Frontal cortex (tissue), 4 donors: ENCODE results near the gene SPAG6. TPM values are rescaled to one million over a fixed set of nuclear protein-coding genes. Genes with fewer than 3 reads are reported as not detected.
"Not testable (repeated sequence)": the region's sequence is repeated elsewhere in the genome, so short reads cannot be mapped to it uniquely, and the experiment has no call there.

Experiments used
- DNase-seq, 2 donors: peaks; one replicate each; pipeline ENCODE4 v3.0.0; 2012; ENCODE audit warnings: low spot score in 2 of 2
- FAIRE-seq: peaks from 2 replicates; lab custom pipeline; 2012; peaks lifted over from hg19 to GRCh38; lab: Jason Lieb, UNC
- total RNA-seq: library from RNA; depleted of rRNA; stranded (reverse); fragments of >200 nt; gene quantifications from one replicate; pipeline ENCODE4 v1.2.3, GENCODE V29; 2014
- donor health status: control.
- donor health status: control.
- donor health status: control.

The SPAG6 gene
- total RNA-seq = 0.41 TPM

GRCh38 chr10:22345301-22346095 is at the start of gene SPAG6:
Gene SPAG6 (plus strand): TSS chr10:22345496. CDS start chr10:22345612, 116 bp downstream.
- FAIRE-seq (no peak), DNase-seq (peak in 1 of 2 donors; percentile 62)

DNA sequence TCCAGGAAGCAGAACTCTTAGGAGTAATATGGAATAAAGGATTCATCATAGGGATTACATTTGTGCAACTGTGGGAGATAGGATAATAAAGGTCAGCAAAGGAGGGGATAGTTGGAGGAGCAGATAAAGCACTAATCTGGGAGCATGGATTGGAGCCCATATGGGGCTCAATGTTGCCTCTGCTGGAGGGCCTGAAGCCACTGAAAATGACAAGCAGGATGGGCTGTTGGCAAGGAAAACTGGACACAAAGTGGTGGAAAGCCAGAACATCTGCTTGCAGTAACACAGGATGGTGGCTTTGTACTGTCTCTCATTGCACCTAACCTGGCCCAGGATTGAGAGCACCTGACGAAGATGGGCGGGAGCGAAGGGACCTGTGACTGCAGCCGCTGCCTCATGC is 44.1 kb upstream of the SPAG6 start:
- no peak for FAIRE-seq
- DNase-seq = no peak

- FAIRE-seq = no peak
- no peak for DNase-seq
Measured at GRCh38 chr10:22303461-22303860, 41.8 kb upstream of the SPAG6 start.

DNA sequence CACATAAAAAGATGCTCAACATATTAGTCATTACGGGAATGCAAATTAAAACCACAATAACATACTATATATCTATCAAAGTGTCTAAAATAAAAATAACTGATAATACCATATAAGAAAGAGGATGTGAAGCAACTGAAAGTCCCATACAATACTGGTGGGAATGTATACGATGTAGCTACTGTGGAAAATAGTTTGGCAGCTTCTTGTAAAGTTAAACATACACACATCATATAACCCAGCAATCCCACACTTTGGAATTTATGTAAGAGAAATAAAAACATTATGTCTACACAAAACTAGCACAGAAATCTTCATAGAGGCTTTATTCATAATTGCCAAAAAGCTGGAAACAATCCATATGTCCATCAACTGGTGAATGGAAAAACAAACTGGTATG is 39.6 kb upstream of the SPAG6 start:
- DNase-seq = no peak
- no peak for FAIRE-seq

DNA sequence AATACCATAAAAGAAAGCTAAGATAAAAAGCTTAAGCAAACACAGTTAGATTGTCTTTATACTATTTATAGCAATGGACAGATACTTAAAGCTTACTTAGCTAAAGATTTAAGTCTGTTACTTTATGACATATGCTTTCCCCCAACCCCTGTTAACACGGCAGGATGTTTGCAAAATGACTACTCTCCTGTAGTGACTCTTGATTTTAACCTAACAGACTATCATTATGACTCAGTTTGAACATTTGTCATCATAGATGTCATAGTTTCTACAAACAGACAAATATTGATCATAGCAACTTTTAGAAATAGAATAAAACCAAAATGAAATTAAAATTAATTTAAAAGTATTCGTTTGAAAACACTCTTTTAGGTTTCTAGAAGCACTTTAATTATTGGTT is 36.9 kb upstream of the SPAG6 start:
- DNase-seq (no peak), FAIRE-seq (no peak)

GRCh38 chr10:22309180-22310000 is 35.9 kb upstream of the SPAG6 start:
- no peak for DNase-seq

DNA sequence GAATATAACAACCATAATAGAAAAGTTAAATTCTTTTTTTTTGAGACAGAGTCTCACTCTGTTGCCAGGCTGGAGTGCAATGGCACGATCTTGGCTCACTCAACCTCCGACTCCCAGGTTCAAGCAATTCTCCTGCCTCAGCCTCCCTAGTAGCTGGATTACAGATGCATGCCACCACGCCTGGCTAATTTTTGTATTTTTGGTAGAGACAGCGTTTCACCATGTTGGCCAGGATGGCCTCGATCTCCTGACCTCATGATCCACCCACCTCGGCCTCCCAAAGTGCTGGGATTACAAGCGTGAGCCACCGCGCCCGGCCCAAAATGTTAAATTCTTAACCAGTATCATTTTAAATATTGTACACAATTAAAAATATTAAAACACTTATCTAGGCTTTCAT is 35.3 kb upstream of the SPAG6 start:
- DNase-seq, FAIRE-seq: not testable (repeated sequence)

More at GRCh38 chr10:22309180-22310000, 35.9 kb upstream of the SPAG6 start:
- peak; percentile 64 for FAIRE-seq

- FAIRE-seq = no peak
Measured at GRCh38 chr10:22310928-22311327, 34.4 kb upstream of the SPAG6 start.

GRCh38 chr10:22314852-22315251 is 30.4 kb upstream of the SPAG6 start:
- no peak for FAIRE-seq
- DNase-seq = no peak

More at GRCh38 chr10:22310928-22311327, 34.4 kb upstream of the SPAG6 start:
- DNase-seq = no peak

DNA sequence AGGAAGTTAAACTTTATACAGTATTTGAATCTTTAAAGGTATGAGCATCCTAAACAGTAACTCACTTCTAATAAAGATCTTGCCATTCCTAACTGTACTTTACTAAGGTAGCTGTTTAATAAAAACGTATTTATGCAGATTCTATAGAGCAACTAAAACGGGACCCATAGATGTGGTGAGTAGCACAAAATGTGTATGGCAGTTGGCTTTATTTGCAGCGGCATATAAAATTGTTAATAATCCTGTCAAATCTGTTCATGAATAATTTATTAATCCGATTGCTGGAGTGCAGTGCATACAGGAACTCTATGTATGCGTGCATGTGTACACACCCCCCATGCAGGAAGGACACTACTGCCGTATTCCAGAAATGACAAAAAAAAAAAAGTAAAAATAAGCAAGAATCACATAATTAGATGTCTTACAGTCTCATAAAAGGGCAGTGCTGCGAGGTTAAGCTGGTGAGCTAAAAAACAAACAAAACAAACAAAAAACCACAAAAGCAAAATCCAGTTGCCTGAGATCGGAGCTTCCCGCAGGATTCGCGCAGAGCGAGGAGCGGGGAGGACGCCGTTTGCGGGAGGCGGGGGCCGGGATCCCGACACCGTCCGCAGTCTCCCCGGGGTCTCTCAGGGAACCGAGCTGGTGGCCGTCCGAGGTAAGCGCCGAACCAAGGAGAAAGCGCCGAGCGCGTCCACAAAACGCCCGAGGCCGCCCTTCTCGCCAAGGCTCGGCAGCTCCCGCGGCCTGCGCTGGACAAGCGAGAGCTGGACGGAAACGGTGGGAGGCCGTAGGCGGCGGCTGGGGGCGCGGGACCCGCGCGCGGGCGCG is 29.6 kb upstream of the SPAG6 start:
- DNase-seq (peak in 1 of 2 donors; percentile 7), FAIRE-seq (no peak)

- FAIRE-seq (no peak), DNase-seq (peak; percentile 85 to 88)
Measured at GRCh38 chr10:22316286-22317075, 28.8 kb upstream of the SPAG6 start, which contains the start of gene COMMD3. Gene COMMD3 (plus strand): TSS chr10:22316388. CDS start chr10:22316418, 30 bp downstream.

- DNase-seq (no peak), FAIRE-seq (no peak)
Measured at GRCh38 chr10:22317076-22317370, 28.3 kb upstream of the SPAG6 start.

- FAIRE-seq = no peak
Measured at GRCh38 chr10:22317771-22318565, 27.3 kb upstream of the SPAG6 start.

DNA sequence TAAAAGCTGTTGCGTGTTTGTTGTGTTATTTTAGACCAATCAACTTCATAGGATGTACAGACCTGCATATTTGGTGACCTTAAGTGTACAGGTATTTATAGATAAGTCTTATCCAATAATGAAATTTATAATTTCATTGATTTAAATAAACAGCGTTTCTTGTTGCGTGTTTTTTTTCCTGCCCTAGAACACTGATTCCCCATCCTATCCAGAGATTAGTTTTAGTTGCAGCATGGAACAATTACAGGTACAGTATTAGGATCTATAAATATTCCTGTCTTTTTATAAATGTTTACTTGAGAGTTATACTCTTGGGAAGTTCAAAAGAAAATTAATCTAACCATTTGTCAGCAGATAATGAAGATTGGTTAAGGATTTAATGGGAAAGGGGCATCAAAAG is 26.5 kb upstream of the SPAG6 start:
- FAIRE-seq (no peak), DNase-seq (no peak)

More at GRCh38 chr10:22317771-22318565, 27.3 kb upstream of the SPAG6 start:
- no peak for DNase-seq

- DNase-seq = no peak
- no peak for FAIRE-seq
Measured at GRCh38 chr10:22319547-22319979, 25.7 kb upstream of the SPAG6 start.

GRCh38 chr10:22319980-22320558 is 25.2 kb upstream of the SPAG6 start:
- FAIRE-seq = no peak
- no peak for DNase-seq

DNA sequence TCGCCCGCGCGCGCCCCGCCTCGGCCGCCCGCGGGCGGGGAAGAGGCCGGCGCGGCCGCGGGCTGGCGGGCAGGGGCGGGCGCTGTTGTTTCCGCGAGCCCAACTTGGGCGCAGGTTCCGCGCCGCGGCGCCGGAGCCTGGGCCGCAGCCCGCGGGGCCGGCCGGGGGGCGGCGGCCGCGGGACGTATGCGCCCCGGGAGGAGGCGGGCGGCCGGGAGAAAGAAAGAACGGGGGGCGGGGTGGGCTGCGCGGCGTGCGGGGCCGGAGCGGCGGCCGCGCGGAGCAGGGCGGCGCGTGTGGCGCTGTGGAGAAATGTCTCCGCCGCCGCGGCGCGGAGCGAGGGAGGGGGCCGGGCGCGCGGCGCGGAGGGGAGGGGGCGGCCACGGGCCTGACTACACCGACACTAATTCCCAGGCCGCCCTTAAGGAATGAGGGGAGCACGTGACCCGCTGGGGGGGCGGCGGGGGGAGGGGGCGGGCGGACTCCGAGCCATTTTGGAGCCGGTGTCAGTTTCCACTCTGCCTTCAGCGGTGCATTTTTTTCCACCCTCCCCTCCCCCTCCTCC is 24.6 kb upstream of the SPAG6 start, which contains the start of gene BMI1:
TSS of gene BMI1 (plus strand) at position 509 of the 565 bp plus-strand sequence. CDS start 5,351 bp downstream, outside the sequence.
- FAIRE-seq (no peak), DNase-seq (peak; percentile 89 to 94)
